ENCODE measurements around the gene MEX3A.

Gene MEX3A

DNA sequence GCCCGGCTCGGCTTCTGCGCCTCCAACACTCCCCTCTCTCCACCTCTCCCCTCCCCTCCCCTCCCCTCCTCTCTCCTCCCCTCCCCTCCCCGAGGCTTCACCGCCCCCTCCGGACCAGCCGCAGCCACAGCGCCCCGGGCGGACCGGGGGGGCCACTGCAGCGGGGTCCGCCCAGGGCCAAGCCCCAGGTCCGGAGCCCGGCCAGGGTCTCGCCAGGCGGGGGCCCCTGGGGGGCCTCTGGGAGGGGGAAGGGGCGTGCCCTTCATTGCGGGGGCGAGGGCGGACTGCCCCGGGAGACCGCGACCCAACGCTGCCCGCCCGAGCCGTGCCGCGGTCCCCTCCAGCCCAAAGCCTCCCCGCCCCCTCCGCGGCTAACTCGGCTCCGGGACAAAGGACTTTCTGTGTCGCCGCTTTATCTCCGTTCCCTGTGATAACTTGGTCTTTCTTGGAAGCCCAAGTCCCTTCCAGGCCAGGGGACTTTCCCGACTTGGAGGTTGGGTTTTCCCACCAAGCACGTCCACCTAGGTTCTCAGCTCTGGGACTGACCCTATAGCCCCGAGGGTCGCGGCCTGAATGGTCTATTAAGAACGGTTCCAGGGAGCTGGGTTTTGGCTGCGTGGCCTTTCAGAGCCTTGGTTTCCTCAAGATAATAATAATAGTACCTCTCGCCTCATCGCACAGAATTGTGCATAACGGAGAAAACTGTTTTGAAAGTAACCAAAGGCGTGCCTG is 28.3 kb downstream of the MEX3A start, which contains the start of gene UBQLN4:
UBQLN4 (minus strand) TSS at position 31 of the 732 bp plus-strand sequence. CDS start 97 bp downstream, outside the sequence.
- H3K27me3 ChIP-seq, result no peaks in the 10 kb centered on the region
- TF ChIP-seq, protein P1, sequence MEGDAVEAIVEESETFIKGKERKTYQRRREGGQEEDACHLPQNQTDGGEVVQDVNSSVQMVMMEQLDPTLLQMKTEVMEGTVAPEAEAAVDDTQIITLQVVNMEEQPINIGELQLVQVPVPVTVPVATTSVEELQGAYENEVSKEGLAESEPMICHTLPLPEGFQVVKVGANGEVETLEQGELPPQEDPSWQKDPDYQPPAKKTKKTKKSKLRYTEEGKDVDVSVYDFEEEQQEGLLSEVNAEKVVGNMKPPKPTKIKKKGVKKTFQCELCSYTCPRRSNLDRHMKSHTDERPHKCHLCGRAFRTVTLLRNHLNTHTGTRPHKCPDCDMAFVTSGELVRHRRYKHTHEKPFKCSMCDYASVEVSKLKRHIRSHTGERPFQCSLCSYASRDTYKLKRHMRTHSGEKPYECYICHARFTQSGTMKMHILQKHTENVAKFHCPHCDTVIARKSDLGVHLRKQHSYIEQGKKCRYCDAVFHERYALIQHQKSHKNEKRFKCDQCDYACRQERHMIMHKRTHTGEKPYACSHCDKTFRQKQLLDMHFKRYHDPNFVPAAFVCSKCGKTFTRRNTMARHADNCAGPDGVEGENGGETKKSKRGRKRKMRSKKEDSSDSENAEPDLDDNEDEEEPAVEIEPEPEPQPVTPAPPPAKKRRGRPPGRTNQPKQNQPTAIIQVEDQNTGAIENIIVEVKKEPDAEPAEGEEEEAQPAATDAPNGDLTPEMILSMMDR (IDR thresholded peaks at IDR 0.05), result peak; percentile 35 to 61
- H3K36me3 ChIP-seq, result peaks cover 0 to 41% (median 21%) of the 10 kb centered on the region in 3 donors
- H3K9me3 ChIP-seq, result no peaks in the 10 kb centered on the region
- peaks cover 0 to 35% (median 20%) of the 10 kb centered on the region in 4 donors for H3K4me1 ChIP-seq
- H3K27ac ChIP-seq, result peak within 1 kb of the TSS; percentile 84 to 96
- intact Hi-C loops (cut with DNase I; ENCODE audit: low total_unique reads), result no loop called here
- DNase-seq, result peak; percentile 83 to 94
- H3K4me3 ChIP-seq, result peak within 1 kb of the TSS; percentile 72 to 88

GRCh38 chr1:156052862-156053767 is 29.1 kb downstream of the MEX3A start:
- H3K9me3 ChIP-seq, result no peaks in the 10 kb centered on the region
- DNase-seq, result peak; percentile 48 to 77
- H3K36me3 ChIP-seq, result peaks cover 0 to 43% (median 23%) of the 10 kb centered on the region in 3 donors
- TF ChIP-seq, protein P1 (IDR thresholded peaks at IDR 0.05), result no peak
- intact Hi-C loops (cut with DNase I; ENCODE audit: low total_unique reads), result no loop called here
- H3K27ac ChIP-seq, result peak overlapping the region; percentile 84 to 96
- H3K4me1 ChIP-seq, result peaks cover 0 to 35% (median 20%) of the 10 kb centered on the region in 4 donors
- peak overlapping the region; percentile 72 to 88 for H3K4me3 ChIP-seq
- no peaks in the 10 kb centered on the region for H3K27me3 ChIP-seq

GRCh38 chr1:156051011-156051725 is 31.1 kb downstream of the MEX3A start:
- TF ChIP-seq, protein P1 (IDR thresholded peaks at IDR 0.05), result no peak
- Histone ChIP-seq H3K27ac (no peak overlapping the region), H3K9me3 (no peaks in the 10 kb centered on the region), H3K4me3 (no peak overlapping the region), H3K36me3 (peaks cover 5 to 42% (median 21%) of the 10 kb centered on the region in 3 donors), H3K4me1 (peaks cover 0 to 29% (median 16%) of the 10 kb centered on the region in 4 donors), H3K27me3 (no peaks in the 10 kb centered on the region)
- no peak for DNase-seq
- intact Hi-C loops (cut with DNase I; ENCODE audit: low total_unique reads), result no loop called here

DNA sequence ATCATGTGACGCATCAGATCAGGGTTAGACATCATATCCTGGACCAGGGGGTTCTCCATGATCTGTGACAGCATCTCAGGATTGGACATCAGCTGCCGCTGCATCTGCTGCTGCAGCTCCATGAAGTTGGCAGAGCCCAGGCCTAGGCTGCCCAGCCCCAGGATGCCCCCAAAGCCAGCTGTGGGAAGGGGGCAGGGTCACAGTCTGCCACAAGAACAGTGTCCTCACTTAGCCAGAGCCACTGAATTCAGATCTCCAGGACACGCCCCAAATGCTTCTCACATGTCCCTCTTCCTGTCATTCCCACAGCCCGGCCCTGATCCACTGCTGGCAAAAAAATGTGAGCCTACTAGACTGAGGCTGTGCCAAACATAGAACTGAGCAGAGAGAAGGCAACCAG is 31.9 kb downstream of the MEX3A start:
- Histone ChIP-seq H3K4me3 (no peak overlapping the region), H3K9me3 (no peaks in the 10 kb centered on the region), H3K27ac (no peak overlapping the region), H3K27me3 (no peaks in the 10 kb centered on the region), H3K36me3 (peaks cover 9 to 50% (median 21%) of the 10 kb centered on the region in 3 donors), H3K4me1 (peaks cover 0 to 21% (median 9%) of the 10 kb centered on the region in 4 donors)
- TF ChIP-seq, protein P1 (IDR thresholded peaks at IDR 0.05), result no peak
- intact Hi-C loops (cut with DNase I; ENCODE audit: low total_unique reads), result no loop called here
- DNase-seq, result no peak

- Histone ChIP-seq H3K27me3 (no peaks in the 10 kb centered on the region), H3K4me3 (no peak overlapping the region), H3K36me3 (peaks cover 11 to 65% (median 35%) of the 10 kb centered on the region in 3 donors), H3K9me3 (no peaks in the 10 kb centered on the region), H3K4me1 (peaks cover 0 to 18% (median 6%) of the 10 kb centered on the region in 4 donors), H3K27ac (no peak overlapping the region)
- TF ChIP-seq, protein P1 (IDR thresholded peaks at IDR 0.05), result no peak
- intact Hi-C loops (cut with DNase I; ENCODE audit: low total_unique reads), result no loop called here
- no peak for DNase-seq
These were observed 33.5 kb downstream of the MEX3A start for GRCh38 chr1:156048663-156049258.
